HPDE6-E6E7 (cell line): Measurements from ENCODE around the gene MRPS18B.
A peak's percentile ranks its signal among the peaks of the same experiment; 100 is the strongest.

Source experiments
- DNase-seq: peaks from one replicate; pipeline ENCODE4 v3.0.0; 2011; ENCODE audit warnings: missing footprints; ENCODE audit errors: extremely low spot score

MRPS18B gene

GRCh38 chr6:30617565-30618269 is at the start of gene MRPS18B:
Gene MRPS18B (plus strand): TSS chr6:30617840. CDS start chr6:30617866, 26 bp downstream.
- DNase-seq, result peak; percentile 92

DNA sequence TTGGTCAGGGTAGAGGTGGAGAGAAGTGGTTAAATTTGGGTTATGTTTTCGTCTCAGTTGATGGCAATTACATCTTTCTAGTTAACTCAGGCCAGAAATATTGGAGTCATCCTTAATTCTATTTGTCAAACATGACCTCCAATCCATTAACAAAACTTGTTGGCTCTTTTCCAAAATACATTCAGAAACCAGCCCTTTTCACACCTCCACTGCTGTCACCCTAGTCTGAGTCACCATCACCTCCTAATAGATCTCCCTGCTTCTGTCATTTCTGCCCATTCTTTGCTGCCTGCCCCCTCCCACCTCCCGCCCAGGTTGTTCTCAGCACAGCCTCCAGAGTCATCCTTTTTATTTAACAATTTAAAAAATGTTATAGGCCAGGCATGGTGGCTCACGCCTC is 49.4 kb upstream of the MRPS18B start:
- no peak for DNase-seq

- DNase-seq, result no peak
Measured at GRCh38 chr6:30570263-30570662, 47.4 kb upstream of the MRPS18B start.

GRCh38 chr6:30570740-30571074 is 46.9 kb upstream of the MRPS18B start:
- no peak for DNase-seq

DNA sequence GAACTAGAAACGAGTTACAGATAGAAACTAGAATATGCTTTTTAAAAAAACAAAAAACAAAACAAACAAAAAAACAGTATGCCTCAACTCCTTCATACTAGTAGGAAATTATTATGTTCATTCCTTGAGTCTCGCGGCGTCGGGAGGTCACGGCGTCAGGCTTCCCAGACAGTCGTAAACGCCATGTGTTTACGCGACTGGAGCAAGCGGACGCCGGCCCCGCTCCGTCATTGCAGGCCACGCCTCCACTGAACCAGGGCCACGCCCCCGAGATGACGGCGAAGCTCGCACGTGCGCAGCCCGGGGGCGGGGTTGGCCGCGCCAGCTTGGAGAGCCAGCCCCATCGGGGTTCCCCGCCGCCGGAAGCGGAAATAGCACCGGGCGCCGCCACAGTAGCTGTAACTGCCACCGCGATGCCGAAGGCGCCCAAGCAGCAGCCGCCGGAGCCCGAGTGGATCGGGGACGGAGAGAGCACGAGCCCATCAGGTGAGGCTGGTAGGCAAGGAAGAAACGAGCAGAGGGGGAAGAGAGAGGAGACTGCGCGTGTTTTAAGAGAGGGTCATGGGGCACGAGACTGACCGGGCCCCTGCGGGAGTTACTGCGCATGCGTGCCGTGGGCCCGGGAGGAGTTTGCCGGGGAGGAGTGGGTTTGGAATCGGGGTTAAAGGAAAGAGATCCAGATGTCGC is 46.4 kb upstream of the MRPS18B start, which contains the start of gene ABCF1:
Gene ABCF1, plus strand, starts transcription at position 368 of the 687 bp plus-strand sequence. Its CDS starts 46 bp downstream, at position 414.
- DNase-seq, result peak; percentile 97

DNA sequence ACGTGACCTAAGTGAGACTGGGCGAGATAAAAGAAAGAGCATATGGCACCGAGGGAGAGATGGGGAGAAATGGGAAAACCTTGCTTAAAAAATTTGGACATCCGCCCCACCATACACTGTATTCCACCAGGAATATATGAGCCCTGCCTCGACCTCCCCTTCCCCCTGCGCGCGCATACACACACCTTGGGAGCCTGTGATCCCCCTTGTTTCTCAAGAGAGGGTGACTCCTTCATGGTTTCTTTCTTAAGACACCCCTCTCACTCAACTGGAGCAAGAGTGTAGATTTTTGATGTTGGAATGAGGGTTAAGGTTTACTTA is 45.9 kb upstream of the MRPS18B start:
- no peak for DNase-seq

DNA sequence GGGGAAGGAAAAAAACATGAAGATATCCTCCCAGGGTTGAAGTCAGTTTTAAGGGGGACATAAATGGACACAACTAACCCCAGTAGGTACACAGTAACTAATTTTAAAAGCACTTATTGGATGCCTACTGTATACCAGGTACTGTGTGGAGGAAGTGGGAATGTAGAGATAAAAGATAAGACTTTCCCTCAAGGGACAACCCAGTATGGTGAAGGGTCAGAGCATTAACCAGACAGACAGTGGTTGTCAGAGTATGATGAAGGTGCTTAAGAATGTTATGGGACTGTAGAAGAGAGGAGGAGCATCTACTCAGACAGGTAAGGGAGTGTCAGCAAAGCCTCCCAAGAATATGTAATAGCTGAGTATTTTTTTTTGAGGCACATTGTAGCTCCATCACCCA is 45.5 kb upstream of the MRPS18B start:
- no peak for DNase-seq

DNA sequence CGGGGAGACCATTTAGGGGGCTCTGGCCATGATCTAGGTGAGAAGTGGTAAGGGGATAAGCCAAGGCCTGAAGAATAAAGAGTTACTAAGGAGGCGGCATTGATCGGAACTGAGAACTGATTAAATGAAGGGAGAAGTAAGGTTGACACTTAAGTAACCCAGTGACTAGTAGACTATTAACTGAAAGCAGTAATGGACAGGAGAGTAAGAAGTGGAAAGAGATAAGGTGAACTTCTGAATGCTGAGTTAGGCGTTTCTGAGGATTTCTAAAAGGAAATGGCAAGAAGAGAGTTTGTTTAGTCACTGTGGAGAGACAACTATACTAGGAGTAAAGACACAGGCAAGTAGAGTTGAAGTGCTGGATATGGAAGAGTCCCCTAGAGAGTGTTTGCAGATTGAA is 44.5 kb upstream of the MRPS18B start:
- no peak for DNase-seq

GRCh38 chr6:30578051-30578450 is 39.6 kb upstream of the MRPS18B start:
- no peak for DNase-seq

DNA sequence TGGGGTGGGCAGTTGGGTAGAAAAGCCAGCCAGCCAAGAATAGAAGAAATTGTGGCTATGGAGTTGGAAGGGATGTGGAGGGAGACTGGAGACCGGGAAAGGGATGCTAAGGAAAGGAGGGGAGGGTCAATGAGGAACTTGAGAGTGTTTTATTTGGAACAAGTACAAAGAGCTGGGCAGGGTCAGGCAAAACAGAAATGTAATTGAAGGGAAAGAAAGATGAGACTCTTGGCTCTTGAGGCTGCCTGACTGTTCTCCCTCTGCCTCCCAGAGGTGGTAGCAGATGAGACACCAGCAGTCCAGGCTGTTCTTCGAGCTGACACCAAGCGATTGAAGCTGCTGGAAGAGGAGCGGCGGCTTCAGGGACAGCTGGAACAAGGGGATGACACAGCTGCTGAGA is 33.7 kb upstream of the MRPS18B start:
- DNase-seq, result no peak

- no peak for DNase-seq
Measured at GRCh38 chr6:30589754-30590358, 27.8 kb upstream of the MRPS18B start.

DNA sequence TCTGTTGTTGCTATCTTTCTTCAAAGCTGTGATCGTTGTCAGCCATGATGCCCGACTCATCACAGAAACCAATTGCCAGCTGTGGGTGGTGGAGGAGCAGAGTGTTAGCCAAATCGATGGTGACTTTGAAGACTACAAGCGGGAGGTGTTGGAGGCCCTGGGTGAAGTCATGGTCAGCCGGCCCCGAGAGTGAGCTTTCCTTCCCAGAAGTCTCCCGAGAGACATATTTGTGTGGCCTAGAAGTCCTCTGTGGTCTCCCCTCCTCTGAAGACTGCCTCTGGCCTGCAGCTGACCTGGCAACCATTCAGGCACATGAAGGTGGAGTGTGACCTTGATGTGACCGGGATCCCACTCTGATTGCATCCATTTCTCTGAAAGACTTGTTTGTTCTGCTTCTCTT is 27.1 kb upstream of the MRPS18B start:
- DNase-seq, result no peak

GRCh38 chr6:30591008-30591407 is 26.6 kb upstream of the MRPS18B start:
- DNase-seq, result peak; percentile 94

- no peak for DNase-seq
Measured at GRCh38 chr6:30592287-30592686, 25.4 kb upstream of the MRPS18B start.

DNA sequence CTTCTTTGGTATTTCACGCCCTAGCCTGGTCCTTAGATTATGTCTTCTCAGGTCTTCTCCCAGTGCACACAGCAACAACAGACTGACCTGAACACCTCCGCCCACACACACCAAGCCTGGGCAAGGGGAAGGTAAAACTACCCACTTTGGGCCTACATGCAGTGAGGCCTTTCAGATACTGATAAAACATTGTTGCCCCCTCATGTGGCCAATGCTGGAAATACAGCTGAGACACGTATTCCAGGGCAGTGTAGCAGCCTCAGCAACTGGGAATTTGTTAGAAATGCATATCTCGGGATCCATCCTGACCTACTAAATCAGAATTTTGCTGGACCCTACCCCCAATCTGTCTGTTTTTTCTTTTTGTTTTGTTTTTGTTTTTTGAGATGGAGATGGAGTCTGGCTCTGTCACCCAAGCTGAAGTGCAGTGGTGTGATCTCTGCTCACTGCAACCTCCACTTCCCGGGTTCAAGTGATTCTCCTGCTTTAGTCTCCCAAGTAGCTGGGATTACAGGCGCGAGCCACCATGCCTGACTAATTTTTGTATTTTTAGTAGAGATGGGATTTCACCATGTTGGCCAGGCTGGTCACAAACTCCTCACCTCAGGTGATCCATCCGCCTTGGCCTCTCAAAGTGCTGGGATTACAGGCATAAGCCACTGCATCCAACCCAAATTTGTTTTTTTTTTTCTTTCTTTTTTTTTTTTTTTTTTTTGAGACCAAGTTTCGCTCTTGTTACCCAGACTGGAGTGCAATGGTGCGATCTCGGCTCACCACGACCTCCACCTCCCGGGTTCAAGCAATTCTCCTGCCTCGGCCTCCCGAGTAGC is 20.1 kb upstream of the MRPS18B start:
- peak; percentile 52 for DNase-seq

DNA sequence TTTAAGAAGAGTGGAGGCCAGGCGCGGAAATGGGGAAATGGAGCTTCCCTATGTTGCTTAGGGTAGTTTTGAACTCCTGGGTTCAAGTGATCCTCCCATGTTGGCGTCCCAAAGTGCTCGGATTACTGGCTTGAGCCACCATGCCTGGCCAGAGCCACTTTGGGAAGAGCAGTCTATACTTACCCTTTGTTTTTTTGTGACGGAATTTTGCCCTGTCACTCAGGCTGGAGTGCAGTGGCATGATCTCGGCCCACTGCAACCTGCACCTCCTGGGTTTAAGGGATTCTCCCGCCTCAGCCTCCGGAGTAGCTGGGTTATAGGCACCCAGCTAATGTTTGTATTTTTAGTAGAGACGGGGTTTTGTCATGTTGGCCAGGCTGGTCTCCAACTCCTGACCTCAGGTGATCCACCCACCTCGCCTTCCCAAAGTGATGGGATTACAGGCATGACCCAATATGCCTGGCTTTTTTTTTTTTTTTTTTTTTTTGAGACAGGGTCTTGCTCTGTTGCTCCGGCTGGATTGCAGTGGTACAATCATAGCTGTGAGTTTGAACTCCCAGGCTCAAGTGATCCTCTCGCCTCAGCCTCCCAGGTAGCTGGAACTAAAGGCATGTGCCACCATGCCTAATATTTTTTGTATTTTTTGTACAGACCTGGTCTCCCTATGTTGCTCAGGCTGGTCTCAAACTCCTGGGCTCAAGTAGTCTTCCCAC is 18.6 kb upstream of the MRPS18B start:
- no peak for DNase-seq

DNA sequence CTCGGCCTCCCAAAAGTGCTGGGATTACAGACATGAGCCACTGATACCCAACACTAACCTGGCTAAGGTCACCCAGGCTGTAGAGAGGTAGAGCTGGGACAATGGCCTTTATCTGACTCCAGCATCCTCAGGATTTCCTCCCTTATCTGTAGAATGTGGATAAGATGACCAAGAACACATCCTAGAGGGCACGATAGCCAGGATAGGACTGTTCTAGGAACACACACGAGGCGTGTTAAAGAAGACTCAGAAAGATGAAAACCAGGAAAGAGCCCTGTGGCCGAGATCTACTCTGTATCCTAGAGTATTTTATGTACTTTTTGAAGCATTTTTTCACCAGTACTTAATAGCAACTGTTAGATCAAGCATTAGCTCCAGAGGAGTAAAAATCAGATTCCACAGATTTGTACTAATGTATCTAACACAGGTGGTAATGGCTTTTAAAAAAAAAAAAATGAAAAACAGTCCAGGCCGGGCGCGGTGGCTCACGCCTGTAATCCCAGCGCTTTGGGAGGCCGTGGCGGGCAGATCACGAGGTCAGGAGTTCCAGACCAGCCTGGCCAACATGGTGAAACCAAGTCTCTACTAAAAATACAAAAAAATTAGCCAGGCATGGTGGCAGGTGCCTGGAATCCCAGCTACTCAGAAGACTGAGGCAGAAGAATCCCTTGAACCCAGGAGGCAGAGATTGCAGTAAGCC is 17.9 kb upstream of the MRPS18B start:
- no peak for DNase-seq

DNA sequence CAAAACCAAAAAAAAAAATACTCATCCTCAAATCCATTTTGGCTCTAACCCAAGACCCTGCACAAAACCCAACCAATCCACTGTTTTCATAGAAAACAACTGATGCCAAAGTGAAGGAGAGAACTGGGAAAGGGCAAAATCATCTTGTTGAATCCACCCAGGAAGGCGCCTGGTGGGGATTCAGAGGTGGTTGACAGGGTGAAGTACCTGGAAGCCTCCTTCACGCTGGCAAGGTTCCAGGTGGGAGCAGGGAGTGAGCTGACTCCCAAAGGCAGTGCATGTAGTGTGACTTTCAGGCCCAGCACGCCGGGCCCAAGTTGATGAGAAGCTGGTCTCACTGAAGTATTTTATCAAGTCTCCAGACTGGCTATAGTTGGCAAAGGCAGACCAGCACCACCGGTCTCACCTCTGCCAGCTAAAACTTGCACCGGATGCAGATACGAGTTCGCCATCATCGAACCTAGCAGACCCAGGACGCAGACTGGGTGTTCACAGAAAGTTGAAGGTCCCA is 17.1 kb upstream of the MRPS18B start:
- no peak for DNase-seq

DNA sequence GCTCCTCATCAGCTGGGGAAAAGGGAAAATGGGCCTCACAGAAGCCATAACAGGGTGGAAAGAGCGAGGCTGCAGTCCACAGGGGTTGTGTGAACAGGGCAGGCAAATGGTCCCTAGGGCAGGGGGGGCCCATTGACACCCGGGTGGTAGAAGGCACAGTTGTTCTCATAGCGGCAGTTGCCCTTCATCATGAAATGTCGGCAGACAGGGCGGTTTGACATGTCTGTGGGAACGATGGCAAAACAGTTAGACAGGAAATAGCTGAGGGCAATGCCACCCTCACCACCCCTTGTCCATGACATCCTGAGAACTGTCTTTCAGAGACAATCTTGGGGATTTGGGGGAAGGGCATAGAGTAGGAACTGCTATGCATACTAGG is 16.2 kb upstream of the MRPS18B start:
- DNase-seq, result no peak

DNA sequence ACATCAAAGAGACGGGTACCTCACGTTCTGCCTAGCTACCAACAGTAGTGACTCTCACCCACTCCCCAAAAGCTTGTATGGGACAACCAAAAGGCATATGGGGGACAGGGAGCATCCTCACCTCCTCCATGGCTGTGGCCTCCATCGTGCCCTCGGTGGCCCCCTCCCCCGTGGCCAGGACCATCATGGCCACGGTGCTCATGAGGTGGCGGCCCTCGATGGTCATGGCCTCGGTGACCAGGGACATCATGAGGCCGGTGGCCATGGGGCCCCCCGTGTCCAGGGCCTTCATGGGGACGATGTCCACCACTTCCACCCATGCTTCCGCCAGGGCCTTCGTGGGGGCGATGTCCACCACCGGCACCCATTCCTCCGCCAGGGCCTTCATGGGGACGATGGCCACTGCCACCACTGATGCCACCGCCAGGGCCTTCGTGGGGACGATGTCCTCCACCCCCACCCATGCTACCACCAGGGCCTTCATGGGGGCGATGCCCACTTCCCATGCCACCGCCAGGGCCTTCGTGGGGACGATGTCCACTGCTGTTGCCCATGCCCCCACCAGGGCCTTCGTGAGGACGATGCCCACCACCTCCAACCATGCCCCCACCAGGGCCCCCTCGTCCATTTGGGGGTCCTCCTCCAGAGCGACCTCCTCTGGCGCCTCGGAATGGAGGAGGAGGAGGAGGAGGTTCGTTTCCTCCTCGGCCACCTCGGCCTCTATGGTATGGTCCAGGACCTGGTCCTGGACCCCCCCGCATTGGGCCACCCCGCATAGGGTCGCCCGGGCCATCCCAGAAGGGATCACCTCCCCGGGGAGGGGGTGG is 15.6 kb upstream of the MRPS18B start:
- DNase-seq, result no peak
